Measurements from ENCODE around the gene AMELX.

Gene AMELX

DNA sequence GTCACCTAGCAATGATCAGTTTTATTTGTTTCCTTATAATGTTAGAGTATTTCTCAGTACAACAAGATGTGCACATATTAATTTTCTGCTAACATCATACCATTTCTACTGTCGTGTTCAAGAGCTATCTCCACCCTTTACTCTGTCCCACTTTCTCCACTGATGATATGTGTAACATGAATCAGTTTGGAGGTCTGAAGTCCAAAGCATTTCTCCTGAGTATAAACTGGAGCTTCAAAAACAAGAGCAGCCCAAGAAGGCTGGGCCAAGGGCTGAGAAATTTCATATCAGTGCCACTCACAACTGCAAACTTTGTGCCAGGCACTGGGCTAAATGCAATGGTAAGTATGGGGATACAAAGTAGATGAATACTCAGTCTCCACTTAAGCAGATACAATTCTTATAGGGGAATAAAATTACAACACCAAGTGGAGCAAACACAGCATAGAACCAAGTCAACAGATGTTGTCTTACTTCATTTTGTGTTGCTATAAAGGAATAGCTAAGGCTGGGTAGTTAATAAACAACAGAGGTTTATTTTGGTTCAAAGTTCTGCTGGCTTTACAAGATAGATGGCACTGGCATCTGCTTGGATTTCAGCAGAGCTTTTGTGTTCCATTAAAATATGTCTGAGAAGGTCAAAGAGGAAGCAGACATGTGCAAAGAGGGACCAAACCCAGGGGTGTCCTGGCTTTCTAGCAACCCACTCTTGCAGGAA, 44.2 kb downstream of the AMELX start:
- no peak overlapping the region for H3K4me3 Mint-ChIP-seq
- no peaks in the 10 kb centered on the region for H3K9me3 Mint-ChIP-seq
- H3K4me1 Mint-ChIP-seq = no peaks in the 10 kb centered on the region
- peaks cover 5% of the 10 kb centered on the region for H3K27me3 Mint-ChIP-seq
- H3K27ac Mint-ChIP-seq = no peak overlapping the region
- H3K36me3 Mint-ChIP-seq = no peaks in the 10 kb centered on the region

DNA sequence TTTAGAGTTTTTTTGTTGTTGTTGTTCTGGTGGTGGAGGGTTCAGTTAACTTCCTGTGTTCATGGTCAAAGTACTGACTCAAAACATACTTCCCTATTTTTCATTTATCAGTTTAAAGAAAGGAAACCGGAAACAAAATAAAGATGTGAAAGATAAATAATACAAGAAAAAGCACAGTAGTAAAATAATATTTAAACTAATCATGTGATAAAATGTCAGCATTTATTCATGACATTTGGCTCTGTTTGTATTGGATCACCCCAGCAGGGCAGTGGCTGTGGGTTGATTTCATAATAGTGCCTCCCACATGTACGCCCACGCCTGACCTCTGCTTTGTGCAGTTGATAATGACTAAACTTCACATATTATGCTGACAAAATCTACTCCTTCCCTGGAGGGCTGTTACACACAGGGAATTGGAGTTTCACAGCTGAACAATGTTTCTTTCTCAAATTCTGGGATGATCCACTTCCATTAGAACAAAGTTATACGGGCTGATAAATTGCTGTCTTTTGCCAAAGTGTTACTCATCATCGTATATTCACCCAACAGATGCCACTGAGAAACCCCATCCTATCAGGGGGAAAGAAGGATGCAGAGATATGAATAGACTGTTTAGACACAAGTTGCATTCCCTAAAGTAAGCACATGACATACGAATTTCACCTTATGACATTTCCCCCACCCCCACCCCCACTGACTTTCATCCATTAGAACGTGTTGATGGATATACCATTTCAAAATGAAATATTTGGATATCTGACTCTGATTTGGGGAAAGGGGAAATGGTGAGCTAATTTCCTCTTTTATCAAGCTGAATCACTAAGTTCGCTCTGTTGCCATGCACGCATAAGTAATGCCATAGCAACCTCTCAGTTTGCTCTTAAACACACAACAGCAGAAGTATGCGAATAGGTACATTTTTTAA, 48.3 kb downstream of the AMELX start:
- peaks cover 5% of the 10 kb centered on the region for H3K27me3 Mint-ChIP-seq
- no peaks in the 10 kb centered on the region for H3K36me3 Mint-ChIP-seq
- H3K9me3 Mint-ChIP-seq = no peaks in the 10 kb centered on the region
- H3K27ac Mint-ChIP-seq = no peak overlapping the region
- no peaks in the 10 kb centered on the region for H3K4me1 Mint-ChIP-seq
- no peak overlapping the region for H3K4me3 Mint-ChIP-seq

DNA sequence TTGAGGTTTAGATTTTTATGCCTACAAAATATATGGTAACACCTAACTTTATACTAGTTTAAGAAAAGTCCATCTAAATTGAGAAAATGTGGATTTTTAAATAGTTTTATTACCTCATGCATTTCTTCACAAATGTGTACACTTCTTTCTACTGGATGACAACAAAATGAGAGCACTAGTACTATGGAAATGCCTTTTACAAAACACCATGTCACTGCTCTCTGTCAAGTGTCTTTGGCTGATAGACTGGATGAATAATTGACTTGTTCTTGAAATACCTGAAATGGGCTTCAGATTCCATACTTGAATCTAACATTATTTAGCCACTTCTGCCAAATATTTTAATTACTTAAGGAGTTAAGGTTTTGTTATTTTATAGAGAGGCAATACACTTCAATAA, 49.5 kb downstream of the AMELX start:
- peaks cover 5% of the 10 kb centered on the region for H3K27me3 Mint-ChIP-seq
- no peak overlapping the region for H3K4me3 Mint-ChIP-seq
- no peaks in the 10 kb centered on the region for H3K36me3 Mint-ChIP-seq
- no peaks in the 10 kb centered on the region for H3K9me3 Mint-ChIP-seq
- no peak overlapping the region for H3K27ac Mint-ChIP-seq
- H3K4me1 Mint-ChIP-seq = no peaks in the 10 kb centered on the region

DNA sequence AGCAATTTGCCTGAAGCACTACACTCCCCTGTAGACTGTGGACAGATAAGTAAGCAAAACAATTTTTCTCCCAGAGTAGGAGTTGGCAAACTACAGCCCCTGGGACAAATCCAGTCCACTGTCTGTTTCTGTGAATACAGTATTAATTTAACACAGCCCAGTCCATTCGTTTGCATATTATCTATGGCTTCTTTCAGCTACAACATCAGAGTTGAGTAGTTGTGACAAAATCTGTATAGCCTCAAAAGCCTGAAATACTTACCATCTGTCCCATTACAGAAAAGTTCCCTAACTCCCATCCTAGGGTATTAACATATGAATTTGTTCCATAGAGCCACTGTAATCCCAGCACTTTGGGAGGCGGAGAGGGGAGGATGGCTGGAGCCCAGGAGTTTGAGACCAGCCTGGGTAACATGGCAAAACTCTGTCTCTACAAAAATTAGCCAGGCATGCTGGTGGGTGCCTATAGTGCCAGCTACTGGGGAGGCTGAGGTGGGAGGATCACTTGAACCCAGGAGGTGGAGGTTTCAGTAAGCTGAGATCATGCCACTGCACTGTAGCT, 53.0 kb downstream of the AMELX start:
- H3K4me1 Mint-ChIP-seq = no peaks in the 10 kb centered on the region
- no peaks in the 10 kb centered on the region for H3K36me3 Mint-ChIP-seq
- H3K4me3 Mint-ChIP-seq = no peak overlapping the region
- no peaks in the 10 kb centered on the region for H3K9me3 Mint-ChIP-seq
- no peak overlapping the region for H3K27ac Mint-ChIP-seq
- no peaks in the 10 kb centered on the region for H3K27me3 Mint-ChIP-seq

DNA sequence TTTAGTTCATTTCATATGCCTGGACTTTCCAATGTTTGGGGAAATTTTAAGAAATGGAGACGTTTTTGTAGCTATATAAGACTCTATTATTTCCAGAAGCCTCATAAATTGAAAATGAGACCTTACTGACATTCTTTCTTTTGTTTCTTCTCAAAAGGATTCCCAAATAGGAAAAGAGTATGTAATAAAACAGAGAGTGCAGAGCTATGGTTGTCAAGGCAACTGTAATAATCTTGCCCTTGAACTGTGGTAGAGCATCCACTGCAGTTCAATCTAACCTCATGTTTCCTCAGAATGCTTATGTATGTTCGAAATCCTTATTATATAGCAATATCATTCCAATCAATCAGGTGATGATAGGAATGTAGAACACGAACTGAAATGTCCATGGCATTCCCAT, 54.1 kb downstream of the AMELX start:
- Mint-ChIP-seq H3K36me3 (no peaks in the 10 kb centered on the region), H3K4me1 (no peaks in the 10 kb centered on the region), H3K27me3 (no peaks in the 10 kb centered on the region), H3K4me3 (no peak overlapping the region), H3K27ac (no peak overlapping the region), H3K9me3 (no peaks in the 10 kb centered on the region)

DNA sequence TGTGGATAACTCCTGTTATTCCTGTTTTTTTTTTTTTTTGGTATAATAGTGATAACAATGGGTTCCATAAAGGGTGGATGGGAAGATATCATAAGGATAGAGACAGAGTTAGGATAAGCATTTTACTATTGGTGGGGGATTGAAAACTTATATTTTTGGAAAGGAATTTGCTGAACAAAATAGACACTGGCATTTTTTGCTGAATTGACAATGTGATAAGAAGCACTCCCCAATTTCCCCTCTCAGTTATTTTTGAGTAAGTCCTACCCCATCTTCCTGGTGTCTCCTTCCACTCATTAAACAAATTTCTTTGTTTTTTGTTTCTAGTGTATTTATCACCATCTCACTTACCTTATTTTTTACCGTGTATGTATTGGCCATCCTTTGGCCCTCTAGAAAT, 55.8 kb downstream of the AMELX start:
- Mint-ChIP-seq H3K9me3 (no peaks in the 10 kb centered on the region), H3K27ac (no peak overlapping the region), H3K4me1 (no peaks in the 10 kb centered on the region), H3K36me3 (no peaks in the 10 kb centered on the region), H3K27me3 (no peaks in the 10 kb centered on the region), H3K4me3 (no peak overlapping the region)

DNA sequence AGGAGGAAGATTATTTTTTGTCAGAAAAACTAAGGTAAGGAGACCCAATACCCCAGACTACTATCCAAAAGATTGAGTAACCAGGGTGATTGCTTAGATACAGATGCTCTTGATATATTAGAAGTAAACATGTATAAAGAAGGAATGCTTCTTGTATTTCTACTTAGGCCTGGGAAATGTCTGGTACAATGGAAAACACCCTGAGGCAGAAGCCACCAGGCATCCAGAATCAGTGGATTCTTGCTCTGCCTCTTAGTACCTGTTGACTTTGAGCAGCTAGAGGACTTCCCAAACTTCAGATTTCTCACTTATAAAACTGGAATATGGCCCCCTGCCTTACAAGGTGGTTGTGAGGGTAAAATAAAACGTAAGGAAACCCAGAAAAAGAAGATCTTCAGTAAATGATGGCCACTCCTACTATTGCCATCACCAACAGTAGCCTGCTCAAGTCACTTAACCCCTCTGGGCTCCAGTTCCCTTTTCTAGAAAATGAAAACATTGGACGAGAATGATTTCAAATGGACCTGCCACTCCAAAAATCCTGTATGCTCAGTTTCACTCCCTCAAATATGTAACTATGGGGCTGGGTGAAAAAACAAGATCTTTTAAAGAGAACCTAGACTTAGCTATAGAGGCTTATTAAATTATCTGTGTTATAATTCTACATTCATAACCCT, 56.6 kb downstream of the AMELX start:
- Mint-ChIP-seq H3K27ac (no peak overlapping the region), H3K9me3 (no peaks in the 10 kb centered on the region), H3K4me1 (no peaks in the 10 kb centered on the region), H3K27me3 (no peaks in the 10 kb centered on the region), H3K4me3 (no peak overlapping the region), H3K36me3 (no peaks in the 10 kb centered on the region)

Data from activated naive CD4-positive, alpha-beta T cell treated with anti-CD3 and anti-CD28 coated beads, Interleukin-2, amount 50 U/mL, for 24 hours (primary cell).